ENCODE measurements around the gene ARSJ.
"Not testable (repeated sequence)": the region's sequence is repeated elsewhere in the genome, so short reads cannot be mapped to it uniquely, and the experiment has no call there.

ARSJ gene

DNA sequence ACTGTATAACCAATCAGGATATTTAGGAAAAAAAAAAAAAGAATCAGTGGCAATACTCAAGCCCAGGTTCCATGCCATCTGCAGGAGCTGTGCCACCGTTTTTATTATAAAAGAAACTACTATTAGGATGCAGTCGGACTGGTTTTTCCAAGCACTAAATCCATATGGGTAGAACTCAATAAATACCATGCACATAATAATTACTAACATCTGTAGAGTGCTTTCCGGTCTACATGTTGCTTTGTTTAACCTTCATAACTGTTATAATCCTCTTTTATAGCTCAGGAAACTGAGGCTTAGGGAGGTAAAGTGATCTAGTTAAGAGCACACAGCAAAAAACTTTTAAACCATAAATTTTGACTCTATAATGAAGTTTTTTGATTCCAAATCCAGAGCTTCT is 24.0 kb downstream of the ARSJ start:
- peak in 1 of 3 experiments; percentile 62 for DNase-seq

- no peak for DNase-seq
Observed at GRCh38 chr4:113953888-113954287, 25.6 kb downstream of the ARSJ start.

DNA sequence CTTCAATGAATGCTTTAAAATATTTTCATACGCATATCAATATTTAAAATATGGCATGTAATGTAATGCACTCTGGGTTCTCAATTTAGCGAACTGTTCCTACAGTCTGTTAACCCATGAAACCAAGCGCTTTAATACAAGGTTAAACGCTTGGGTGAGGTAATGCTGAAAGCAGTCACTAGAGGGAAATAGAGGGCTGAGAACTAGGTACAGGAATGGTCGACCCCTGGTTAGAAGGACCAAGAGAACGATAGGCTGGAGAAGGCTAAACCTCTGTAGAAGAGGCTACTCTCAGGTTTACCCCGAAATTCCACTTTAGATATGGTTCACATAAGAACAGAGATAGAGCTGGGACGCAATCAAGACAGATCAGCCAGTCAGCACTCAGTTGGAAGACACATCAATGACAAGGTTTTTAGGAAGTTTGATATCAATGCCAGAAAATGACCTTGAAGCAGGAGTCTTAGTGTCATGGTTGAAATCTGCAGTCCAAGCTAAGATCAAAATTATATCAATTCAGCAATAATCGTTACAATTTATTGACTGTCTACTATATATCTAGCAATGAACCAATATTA is 26.9 kb downstream of the ARSJ start:
- peak; percentile 3 to 72 (median 34) for DNase-seq

GRCh38 chr4:113951263-113951662 is 28.2 kb downstream of the ARSJ start:
- no peak for DNase-seq

DNA sequence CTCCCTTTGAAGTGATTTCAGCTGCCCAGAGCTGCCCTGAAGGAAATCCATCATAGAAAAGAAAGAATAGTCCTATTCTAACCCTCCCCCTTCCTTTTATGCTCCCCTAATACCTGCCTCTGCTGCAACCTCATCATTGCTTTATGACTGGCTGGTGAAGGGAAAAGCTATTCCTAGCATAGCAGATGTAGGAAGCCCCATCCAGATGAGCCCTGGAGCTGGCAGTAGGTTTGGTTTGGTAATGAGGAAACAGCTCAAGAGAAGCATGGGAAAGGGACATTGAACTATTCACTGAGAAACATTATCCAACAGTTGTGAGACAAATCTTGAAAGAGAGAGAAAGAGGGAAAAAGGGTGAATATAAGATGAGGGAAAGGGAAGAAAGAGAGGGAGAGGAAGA is 29.2 kb downstream of the ARSJ start:
- no peak for DNase-seq

- no peak for DNase-seq
Observed at GRCh38 chr4:113947484-113947883, 32.0 kb downstream of the ARSJ start.

DNA sequence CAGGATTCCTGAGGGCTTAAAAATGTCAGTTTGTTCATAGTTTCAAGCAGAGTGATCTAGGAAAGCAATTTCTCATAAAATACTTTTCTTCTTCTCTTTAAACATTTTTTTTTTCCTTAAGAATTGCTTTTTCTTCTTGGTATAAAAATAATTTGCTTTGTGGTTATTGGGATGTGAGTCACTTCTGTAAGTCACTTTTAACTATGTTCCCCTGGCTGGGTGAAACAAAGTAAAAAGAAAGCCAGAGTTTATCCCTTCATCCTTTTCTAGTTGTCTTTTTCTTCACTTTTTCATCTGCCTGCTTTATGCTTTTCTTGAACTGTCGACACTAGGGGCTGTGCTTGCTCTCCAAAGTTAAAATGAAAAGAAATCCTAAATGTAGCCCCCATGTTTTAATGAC is 33.5 kb downstream of the ARSJ start:
- no peak for DNase-seq

DNA sequence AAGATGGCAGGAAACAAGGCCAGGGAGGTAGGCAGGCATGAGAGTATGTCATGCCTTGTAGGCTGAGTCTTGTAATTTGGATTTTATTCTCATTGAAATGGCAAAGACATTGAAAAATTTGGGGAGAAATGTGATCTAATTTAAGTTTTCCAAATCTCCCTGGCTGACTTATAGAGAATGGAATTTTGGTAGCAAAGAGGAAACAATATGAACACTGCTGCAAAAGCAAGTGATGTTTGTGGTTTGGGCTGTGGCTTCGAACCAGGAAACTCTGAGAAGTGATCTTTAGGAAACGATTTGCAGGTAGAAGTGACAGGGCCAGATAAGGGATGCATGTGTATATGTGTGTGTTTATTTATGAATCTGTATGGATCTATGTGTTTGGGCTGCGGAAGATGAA is 35.6 kb downstream of the ARSJ start:
- no peak for DNase-seq

GRCh38 chr4:113943085-113943484 is 36.4 kb downstream of the ARSJ start:
- no peak for DNase-seq

GRCh38 chr4:113941836-113942235 is 37.6 kb downstream of the ARSJ start:
- no peak for DNase-seq

DNA sequence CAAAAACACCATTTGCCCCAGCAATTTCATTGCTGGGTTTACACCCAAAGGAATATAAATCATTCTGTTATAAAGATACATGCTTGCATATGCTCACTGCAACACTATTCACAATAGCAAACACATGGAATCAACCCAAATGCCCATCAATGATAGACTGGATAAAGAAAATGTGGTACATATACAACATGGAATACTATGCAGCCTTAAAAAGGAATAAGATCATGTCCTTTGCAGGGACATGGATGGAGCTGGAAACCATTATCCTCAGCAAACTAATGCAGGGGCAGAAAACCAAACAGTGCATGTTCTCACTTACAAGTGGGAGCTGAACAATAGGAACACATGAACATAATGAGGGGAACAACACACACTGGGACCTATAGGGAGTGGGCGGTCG is 39.3 kb downstream of the ARSJ start:
- not testable (repeated sequence) for DNase-seq

GRCh38 chr4:113935190-113935589 is 44.3 kb downstream of the ARSJ start:
- no peak for DNase-seq

DNA sequence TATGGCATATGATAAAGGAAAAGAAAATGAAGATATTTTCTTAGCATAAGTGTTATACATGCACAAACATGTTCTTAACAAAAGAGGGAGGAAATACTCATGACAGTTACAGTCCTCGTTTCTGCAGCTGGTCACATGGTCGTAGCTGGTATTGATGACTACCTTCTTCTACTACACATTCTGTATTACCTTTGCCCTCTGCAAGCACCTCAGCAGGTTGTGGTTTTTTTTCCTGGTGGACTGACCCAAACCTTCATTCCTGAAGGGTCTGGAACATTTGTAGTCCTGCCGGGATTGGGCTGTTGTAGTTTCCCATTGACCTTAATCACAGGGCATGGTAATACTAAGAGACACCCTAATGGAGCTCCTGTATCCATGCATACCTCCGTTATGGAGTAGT is 54.7 kb downstream of the ARSJ start:
- DNase-seq = not testable (repeated sequence)

DNA sequence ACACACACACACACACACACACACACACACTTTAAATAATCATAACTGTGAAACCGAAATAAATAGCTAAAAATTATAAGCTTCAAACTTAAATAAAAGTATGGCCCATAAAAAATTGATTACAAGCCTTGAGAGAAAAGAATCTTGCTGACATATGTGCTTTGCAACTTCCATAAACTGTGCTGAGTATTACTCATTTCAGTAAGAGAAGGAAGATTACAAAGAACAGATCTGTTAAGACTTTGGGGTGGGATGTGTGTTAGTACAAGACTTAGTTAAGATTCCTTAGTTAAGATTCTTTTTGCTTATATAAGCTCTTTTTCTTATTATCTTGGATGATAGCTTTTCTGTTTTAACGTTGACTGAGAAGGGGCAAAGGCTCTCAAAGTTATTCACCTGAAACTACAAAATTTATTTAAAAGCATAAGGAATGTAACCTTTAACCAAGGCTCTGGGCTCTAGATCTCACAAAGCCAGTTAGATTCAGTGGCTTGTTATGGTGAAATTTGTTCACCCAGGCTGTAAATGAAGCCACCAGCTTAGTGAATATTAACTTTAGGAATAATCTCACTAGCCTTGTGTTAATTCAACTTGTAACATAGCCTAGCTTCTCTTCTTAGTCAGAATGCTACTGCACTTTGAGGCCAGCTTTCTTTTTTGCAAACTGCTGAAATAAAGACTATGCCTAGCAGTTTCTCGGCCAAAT is 58.2 kb downstream of the ARSJ start:
- DNase-seq = no peak

- no peak for DNase-seq
Observed at GRCh38 chr4:113919611-113920010, 59.8 kb downstream of the ARSJ start.

DNA sequence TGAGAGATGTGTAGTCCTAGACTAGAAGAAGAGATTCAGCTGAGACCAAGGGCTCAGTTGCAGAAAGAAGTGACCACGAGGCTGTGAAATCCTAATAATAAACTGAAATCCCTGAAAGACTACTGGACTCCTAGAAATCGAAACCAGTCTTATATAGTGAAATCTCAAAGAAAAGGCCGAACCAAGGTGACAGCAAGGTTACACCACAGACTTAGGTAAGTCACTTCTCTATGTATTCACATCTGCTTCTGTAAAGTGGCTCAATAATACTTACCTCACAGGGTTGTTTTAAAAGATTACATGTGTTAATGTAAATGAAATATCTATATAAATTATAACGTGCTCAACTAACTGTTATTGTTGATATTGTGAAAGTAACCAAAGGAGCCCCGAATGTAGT is 60.3 kb downstream of the ARSJ start:
- DNase-seq = no peak

DNA sequence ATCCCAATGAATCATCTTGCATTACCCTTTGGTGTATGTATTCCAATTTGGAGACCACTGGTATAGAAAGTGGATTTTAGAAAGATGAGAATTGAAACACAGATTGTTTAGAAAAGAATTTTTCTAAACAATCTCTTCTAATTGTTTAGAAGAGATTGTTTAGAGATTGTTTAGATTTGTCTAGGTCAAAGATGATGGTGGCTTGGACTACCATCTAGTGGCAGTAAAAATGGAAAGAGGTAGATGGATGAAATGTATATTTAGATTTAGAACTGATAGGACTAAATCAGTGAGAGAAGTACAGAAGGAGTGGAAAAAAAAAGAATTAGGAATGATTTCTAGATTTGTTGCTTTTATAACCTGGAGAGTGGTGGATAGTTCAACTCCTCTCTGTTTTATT is 70.6 kb downstream of the ARSJ start:
- no peak for DNase-seq

DNA sequence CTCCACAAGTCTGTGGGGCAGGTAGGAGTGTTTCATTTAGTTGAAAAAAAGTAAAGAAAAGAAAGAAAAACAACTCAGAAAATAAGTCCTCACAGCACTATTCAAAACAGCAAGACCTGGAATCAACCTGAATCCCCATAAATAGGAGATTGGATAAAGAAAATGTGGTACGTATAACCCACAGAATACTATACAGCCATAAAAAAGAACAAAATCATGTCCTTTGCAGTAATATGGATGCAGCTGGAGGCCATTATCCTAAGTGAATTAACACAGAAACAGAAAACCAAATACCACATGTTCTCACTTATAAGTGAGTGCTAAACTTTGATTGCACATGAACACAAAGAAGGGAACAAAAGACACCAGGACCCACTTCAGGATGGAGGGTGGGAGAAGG is 71.9 kb downstream of the ARSJ start:
- DNase-seq = no peak

GRCh38 chr4:113905301-113905700 is 74.1 kb downstream of the ARSJ start:
- no peak for DNase-seq

- no peak for DNase-seq
Observed at GRCh38 chr4:113904877-113905276, 74.6 kb downstream of the ARSJ start.

DNA sequence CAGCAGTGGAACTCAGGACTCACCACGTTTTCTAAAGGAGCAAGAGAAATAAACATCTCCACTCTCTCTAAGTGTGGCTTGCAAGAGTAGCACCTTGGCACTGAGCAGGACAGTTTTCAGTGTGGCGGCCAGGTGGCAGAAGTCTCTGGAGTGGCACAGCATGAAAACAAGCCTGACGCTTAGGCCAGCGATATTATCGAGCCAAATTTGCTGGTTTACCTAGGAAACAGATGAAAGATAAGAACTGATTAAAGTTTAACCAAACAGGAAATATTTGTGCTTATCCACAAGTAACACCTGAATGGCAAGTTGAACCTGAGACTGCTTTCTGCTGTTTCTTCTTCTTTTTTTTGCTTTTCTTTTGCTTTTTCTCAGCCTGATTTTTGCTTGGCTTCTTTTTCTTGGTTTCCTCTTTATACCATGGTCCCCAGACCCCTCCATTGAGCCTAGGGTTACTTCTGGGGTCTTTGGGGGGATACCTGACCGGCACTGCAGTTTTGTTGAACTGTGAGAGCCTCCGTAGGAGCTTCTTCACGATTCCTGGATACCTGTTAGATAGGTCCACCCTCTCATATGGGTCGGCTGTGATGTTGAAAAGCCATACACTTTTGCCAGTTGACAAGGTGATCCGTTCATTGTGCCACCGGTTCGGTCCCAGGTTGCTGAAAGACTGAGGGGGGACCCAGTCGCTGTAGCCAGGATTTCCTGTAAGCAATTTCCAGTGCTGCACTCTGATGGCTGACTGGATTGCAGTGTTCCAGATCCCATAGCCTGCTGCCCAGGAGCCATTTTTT is 77.3 kb downstream of the ARSJ start:
- DNase-seq = peak in 2 of 3 experiments; percentile 0 to 13

DNA sequence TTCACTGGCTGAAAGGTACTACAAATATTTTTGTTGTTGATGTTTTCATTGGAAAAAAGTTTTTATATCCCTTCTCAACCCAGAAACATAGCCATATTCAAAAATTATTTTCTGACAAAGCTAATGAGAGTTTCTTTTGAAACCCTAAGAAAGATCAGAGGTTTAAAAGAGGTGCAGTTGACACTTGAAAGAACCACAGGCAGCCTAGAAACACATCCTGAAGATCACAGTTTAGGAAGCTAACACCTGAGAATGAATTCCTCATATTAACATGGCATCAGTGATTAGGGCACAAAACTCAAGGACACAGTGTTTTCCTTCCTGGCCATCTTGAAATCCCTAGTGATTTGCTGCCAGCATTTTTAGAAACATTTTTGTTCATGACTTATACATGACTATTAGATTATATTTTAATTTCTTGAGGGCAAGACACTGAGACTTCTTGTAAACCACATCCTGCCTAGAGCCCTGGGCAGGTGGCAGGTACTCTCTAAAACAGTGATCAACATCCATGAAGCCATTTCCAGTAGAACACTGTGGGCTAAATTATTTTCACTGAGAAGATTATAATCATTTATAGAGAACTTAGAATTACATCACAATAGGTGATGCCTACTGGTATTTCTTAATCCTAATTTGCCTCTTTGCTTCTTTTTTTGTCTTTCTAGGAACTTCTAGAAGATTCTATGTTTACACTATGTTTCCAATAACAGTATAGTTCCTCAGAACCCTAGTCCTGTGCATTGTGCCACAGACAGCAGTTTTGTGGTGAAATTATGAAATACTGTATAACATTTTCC is 80.0 kb downstream of the ARSJ start:
- DNase-seq = no peak

DNA sequence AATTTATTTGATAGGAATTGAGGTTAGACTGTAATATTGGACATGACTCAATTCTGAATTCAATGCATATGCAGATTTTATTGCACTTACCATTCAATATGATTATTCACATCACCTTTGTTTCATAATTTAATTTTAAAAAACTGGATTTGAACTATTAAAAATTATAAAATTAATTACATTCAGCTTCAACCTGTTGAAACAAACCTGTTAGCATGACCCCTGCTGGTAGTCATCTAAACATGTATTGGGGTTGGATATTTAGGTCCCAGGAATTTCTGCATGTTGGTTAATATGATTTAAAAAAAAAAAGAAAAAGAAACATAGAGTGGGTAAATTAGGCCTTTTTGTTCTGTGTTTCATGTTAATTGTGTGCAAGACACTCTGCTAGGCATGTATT is 85.9 kb downstream of the ARSJ start:
- no peak for DNase-seq

All from NCI-H1417 (cell line).